Measurements from ENCODE around the gene TFE3.

The TFE3 gene

GRCh38 chrX:49064303-49064702, 21.1 kb upstream of the TFE3 start:
- Histone ChIP-seq H3K27ac (ENCODE audit: low read length) (no peak overlapping the region), H3K79me2 (ENCODE audit: low read length) (peaks cover 7% of the 10 kb centered on the region), H3F3A (ENCODE audit: insufficient read depth, low read length) (no peaks in the 10 kb centered on the region), H3K4me2 (ENCODE audit: low read depth, low read length) (no peak overlapping the region), H3K9me2 (replicated peaks; ENCODE audit: insufficient read depth, low read length) (no peaks in the 10 kb centered on the region), H3K4me3 (ENCODE audit: low read length) (no peak overlapping the region), H3K9ac (ENCODE audit: low read length) (no peak overlapping the region), H3K27me3 (replicated peaks; ENCODE audit: insufficient read depth, low read length) (no peaks in the 10 kb centered on the region), H2AFZ (ENCODE audit: low read length) (no peak overlapping the region), H3K36me3 (replicated peaks; ENCODE audit: insufficient read depth, low read length) (no peaks in the 10 kb centered on the region), H4K20me1 (ENCODE audit: insufficient read depth, low read length) (no peaks in the 10 kb centered on the region), H3K4me1 (ENCODE audit: low read length) (no peaks in the 10 kb centered on the region), H3K9me3 (replicated peaks; ENCODE audit: insufficient read depth, low read length) (no peaks in the 10 kb centered on the region)
- DNase-seq: no peak
- no peak for TF ChIP-seq EZH2phosphoT487 (IDR thresholded peaks at IDR 0.05; ENCODE audit: low read length)
- no peak for TF ChIP-seq CTCF (IDR thresholded peaks at IDR 0.05; ENCODE audit: low read length)
- TF ChIP-seq EZH2 (optimal IDR thresholded peaks at IDR 0.05; ENCODE audit: low read depth, low read length): no peak

GRCh38 chrX:49063715-49064114, 20.6 kb upstream of the TFE3 start:
- Histone ChIP-seq H3K4me2 (ENCODE audit: low read depth, low read length) (no peak overlapping the region), H3K9ac (ENCODE audit: low read length) (no peak overlapping the region), H2AFZ (ENCODE audit: low read length) (no peak overlapping the region), H3K27ac (ENCODE audit: low read length) (no peak overlapping the region), H3K4me3 (ENCODE audit: low read length) (no peak overlapping the region), H3K36me3 (replicated peaks; ENCODE audit: insufficient read depth, low read length) (no peaks in the 10 kb centered on the region), H4K20me1 (ENCODE audit: insufficient read depth, low read length) (no peaks in the 10 kb centered on the region), H3K4me1 (ENCODE audit: low read length) (no peaks in the 10 kb centered on the region), H3F3A (ENCODE audit: insufficient read depth, low read length) (no peaks in the 10 kb centered on the region), H3K27me3 (replicated peaks; ENCODE audit: insufficient read depth, low read length) (no peaks in the 10 kb centered on the region), H3K9me2 (replicated peaks; ENCODE audit: insufficient read depth, low read length) (no peaks in the 10 kb centered on the region), H3K79me2 (ENCODE audit: low read length) (peaks cover 12% of the 10 kb centered on the region), H3K9me3 (replicated peaks; ENCODE audit: insufficient read depth, low read length) (no peaks in the 10 kb centered on the region)
- TF ChIP-seq EZH2phosphoT487 (IDR thresholded peaks at IDR 0.05; ENCODE audit: low read length) (no peak), EZH2 (optimal IDR thresholded peaks at IDR 0.05; ENCODE audit: low read depth, low read length) (no peak), CTCF (IDR thresholded peaks at IDR 0.05; ENCODE audit: low read length) (no peak)
- no peak for DNase-seq

GRCh38 chrX:49061916-49062315, 18.8 kb upstream of the TFE3 start:
- no peaks in the 10 kb centered on the region for H3F3A ChIP-seq (ENCODE audit: insufficient read depth, low read length)
- no peak overlapping the region for H2AFZ ChIP-seq (ENCODE audit: low read length)
- no peaks in the 10 kb centered on the region for H3K36me3 ChIP-seq (replicated peaks; ENCODE audit: insufficient read depth, low read length)
- no peaks in the 10 kb centered on the region for H3K27me3 ChIP-seq (replicated peaks; ENCODE audit: insufficient read depth, low read length)
- H3K9me2 ChIP-seq (replicated peaks; ENCODE audit: insufficient read depth, low read length): no peaks in the 10 kb centered on the region
- no peak overlapping the region for H3K4me2 ChIP-seq (ENCODE audit: low read depth, low read length)
- DNase-seq: no peak
- no peaks in the 10 kb centered on the region for H3K4me1 ChIP-seq (ENCODE audit: low read length)
- H4K20me1 ChIP-seq (ENCODE audit: insufficient read depth, low read length): no peaks in the 10 kb centered on the region
- no peak overlapping the region for H3K4me3 ChIP-seq (ENCODE audit: low read length)
- H3K9ac ChIP-seq (ENCODE audit: low read length): no peak overlapping the region
- TF ChIP-seq CTCF (IDR thresholded peaks at IDR 0.05; ENCODE audit: low read length): no peak
- no peak for TF ChIP-seq EZH2phosphoT487 (IDR thresholded peaks at IDR 0.05; ENCODE audit: low read length)
- TF ChIP-seq EZH2 (optimal IDR thresholded peaks at IDR 0.05; ENCODE audit: low read depth, low read length): no peak
- no peak overlapping the region for H3K27ac ChIP-seq (ENCODE audit: low read length)
- H3K9me3 ChIP-seq (replicated peaks; ENCODE audit: insufficient read depth, low read length): no peaks in the 10 kb centered on the region
- peaks cover 14% of the 10 kb centered on the region for H3K79me2 ChIP-seq (ENCODE audit: low read length)
